Endothelial cell of umbilical vein (primary cell): ENCODE results near the gene AQP12B. TPM values are rescaled to one million over a fixed set of nuclear protein-coding genes. Genes with fewer than 3 reads are reported as not detected.

Source experiments
- BruUV-seq: library from RNA; stranded (reverse); fragments of 400-500 nt; replicated peaks from 2 replicates; lab custom pipeline; 2021; lab: Mats Ljungman, UMichigan
- CTCF ChIA-PET: fragments of 300-600, 350-600 bp; sonication (Branson Sonifier 250); formaldehyde crosslinking; loops from one replicate; lab custom pipeline; 2021; ENCODE audit warnings: antibody characterized with exemption, inconsistent platforms; lab: Charles Lee
- POLR2A ChIA-PET: fragments of 300-600, 350-600 bp; sonication (Branson Sonifier 250); formaldehyde crosslinking; loops from one replicate; lab custom pipeline; 2021; ENCODE audit warnings: antibody characterized with exemption, inconsistent platforms; lab: Charles Lee
- DNase-seq: peaks from one replicate; pipeline ENCODE4 v3.0.0-alpha.2; 2011; ENCODE audit warnings: low read depth, low spot score
- FAIRE-seq: peaks from 2 replicates; lab custom pipeline; 2011; peaks lifted over from hg19 to GRCh38; lab: Jason Lieb, UNC
- H2AFZ ChIP-seq: 2 replicates; pipeline ENCODE4 v1.6.0; 2012; ENCODE audit warnings: low read depth, low read length, control low read depth, inconsistent platforms
- H3K27ac ChIP-seq: 2 replicates; pipeline ENCODE4 v1.5.1; 2011; ENCODE audit warnings: low read depth, mild to moderate bottlenecking, control low read depth, low read length, moderate library complexity; ENCODE audit not compliant: insufficient read depth
- H3K27me3 ChIP-seq, 2 experiments: 2 replicates each; pipeline versions ENCODE4 v1.6.0 to v1.6.1; 2011; ENCODE audit warnings: low read length in 2 of 2, mixed read lengths in 1 of 2; ENCODE audit not compliant: control insufficient read depth in 2 of 2, insufficient read depth in 2 of 2
- H3K36me3 ChIP-seq, 2 experiments: 2 replicates in 1 of 2; 3 replicates in 1 of 2; pipeline ENCODE4 v1.5.1; 2011; ENCODE audit warnings: low read length in 2 of 2, mild to moderate bottlenecking in 1 of 2, moderate library complexity in 1 of 2; ENCODE audit not compliant: control insufficient read depth in 2 of 2, insufficient read depth in 2 of 2; ENCODE audit errors: extremely low read depth in 1 of 2
- H3K4me1 ChIP-seq: 3 replicates; pipeline ENCODE4 v1.5.1; 2011; ENCODE audit warnings: mild to moderate bottlenecking, low read length; ENCODE audit not compliant: control insufficient read depth, insufficient read depth; ENCODE audit errors: extremely low read depth
- H3K4me2 ChIP-seq: 2 replicates; pipeline ENCODE4 v1.6.1; 2011; ENCODE audit warnings: low read length, control low read depth, mixed read lengths; ENCODE audit not compliant: insufficient read depth
- H3K4me3 ChIP-seq, 3 experiments: fragments of 200-600 bp in 1 of 3; sonication (generic), shearing (Covaris generic) in 1 of 3; replicated peaks in 1 of 3; 2 replicates each; pipeline ENCODE4 v1.5.1; 2011 to 2016; ENCODE audit warnings: control low read depth in 3 of 3, low read length in 3 of 3, mild to moderate bottlenecking in 2 of 3, inconsistent platforms in 1 of 3, low read depth in 1 of 3, moderate library complexity in 1 of 3; ENCODE audit not compliant: insufficient read depth in 1 of 3
- H3K79me2 ChIP-seq: 2 replicates; pipeline ENCODE4 v1.6.0; 2012; ENCODE audit warnings: low read length, inconsistent platforms; ENCODE audit not compliant: control insufficient read depth, insufficient read depth
- H3K9ac ChIP-seq: replicated peaks from 2 replicates; pipeline ENCODE3; 2011; ENCODE audit warnings: low read length, control low read depth; ENCODE audit not compliant: insufficient read depth; ENCODE audit errors: extremely low read depth
- H3K9me1 ChIP-seq: replicated peaks from 3 replicates; pipeline ENCODE4 v1.6.0; 2011; ENCODE audit warnings: mild to moderate bottlenecking, low read length; ENCODE audit not compliant: control insufficient read depth, insufficient read depth; ENCODE audit errors: extremely low read depth
- H3K9me3 ChIP-seq: replicated peaks from 2 replicates; pipeline ENCODE4 v1.5.1; 2012; ENCODE audit warnings: low read length, inconsistent platforms; ENCODE audit not compliant: control insufficient read depth, insufficient read depth
- H4K20me1 ChIP-seq: replicated peaks from 2 replicates; pipeline ENCODE3; 2011; ENCODE audit warnings: mild to moderate bottlenecking, low read length; ENCODE audit not compliant: control insufficient read depth, insufficient read depth; ENCODE audit errors: extremely low read depth
- CTCF ChIP-seq, 2 donors: IDR thresholded peaks; 1 replicate in 1 of 2; 2 replicates in 1 of 2; pipeline ENCODE4 v1.5.1; 2011; ENCODE audit warnings: low read length in 2 of 2, mild to moderate bottlenecking in 2 of 2, moderate library complexity in 2 of 2, control low read depth in 1 of 2, inconsistent platforms in 1 of 2, low read depth in 1 of 2; ENCODE audit not compliant: insufficient read depth in 1 of 2; ENCODE audit errors: extremely low read depth in 1 of 2
- EZH2 ChIP-seq: IDR thresholded peaks from 2 replicates; pipeline ENCODE4 v1.6.1; 2012; ENCODE audit warnings: borderline replicate concordance, low read depth, mild to moderate bottlenecking, moderate library complexity, low read length, inconsistent platforms; ENCODE audit not compliant: severe bottlenecking
- GATA2 ChIP-seq: IDR thresholded peaks from 2 replicates; pipeline ENCODE4 v1.7.0; 2011; ENCODE audit warnings: low read depth, mild to moderate bottlenecking, moderate library complexity, mixed read lengths, low read length; ENCODE audit not compliant: insufficient read length, insufficient read depth
- JUN ChIP-seq: IDR thresholded peaks from 2 replicates; pipeline ENCODE4 v1.6.1; 2011; ENCODE audit warnings: borderline replicate concordance, low read depth; ENCODE audit not compliant: insufficient read length, insufficient read depth
- POLR2A ChIP-seq: IDR thresholded peaks from 2 replicates; pipeline ENCODE4 v1.6.1; 2012; ENCODE audit warnings: low read depth, mild to moderate bottlenecking, control low read depth, low read length
- POLR2AphosphoS5 ChIP-seq: IDR thresholded peaks from 2 replicates; pipeline ENCODE4 v1.6.1; 2012; ENCODE audit warnings: low read depth, mild to moderate bottlenecking, control low read depth, low read length, moderate library complexity; ENCODE audit not compliant: insufficient read depth
- dilution Hi-C: fragments of 300-500 bp; cut with MboI; formaldehyde crosslinking; loops from one replicate; pipeline ENCODE4 v1.15.0; 2019; ENCODE audit warnings: low sequenced_read_pairs; ENCODE audit not compliant: extremely low pct_ligation_motif_present
- intact Hi-C: fragments of 100-400 bp; cut with micrococcal nuclease; formaldehyde crosslinking; loops from one replicate; pipeline ENCODE4 v1.10.0; 2022
- polyA plus RNA-seq, 4 experiments: library from polyadenylated mRNA; depleted of rRNA in 3 of 4; stranded (reverse) in 3 of 4; unstranded in 1 of 4; fragments of >200 nt; gene quantifications; 2 replicates each; pipeline versions ENCODE4 v1.2.1 to v1.2.3, GENCODE V29; 2011 to 2012; ENCODE audit warnings: missing spikeins in 1 of 4
- total RNA-seq: library from RNA; stranded (reverse); gene quantifications from 2 replicates; pipeline ENCODE4 v1.2.3, GENCODE V29; 2021
- TF ChIP-seq, protein P1 (sequence below): IDR thresholded peaks from 2 replicates; pipeline ENCODE4 v1.6.1; 2011; ENCODE audit not compliant: insufficient read depth, insufficient read length

AQP12B gene
- total and polyA plus RNA-seq, 2 donors (not counting 3 experiments of a cell fraction or from before 2014, with no cell fraction given) = not detected

GRCh38 chr2:240648650-240649275 lies 33.9 kb downstream of the AQP12B start:
- no TSS peak for BruUV-seq
- TF ChIP-seq CTCF (IDR thresholded peaks at IDR 0.05; ENCODE audit: extremely low read depth in 1 of 2, insufficient read depth in 1 of 2, low read depth in 1 of 2, low read length in 2 of 2) (no peak), JUN (no peak), POLR2A (no peak), EZH2 (no peak), GATA2 (no peak), POLR2AphosphoS5 (no peak)
- TF ChIP-seq, protein P1, sequence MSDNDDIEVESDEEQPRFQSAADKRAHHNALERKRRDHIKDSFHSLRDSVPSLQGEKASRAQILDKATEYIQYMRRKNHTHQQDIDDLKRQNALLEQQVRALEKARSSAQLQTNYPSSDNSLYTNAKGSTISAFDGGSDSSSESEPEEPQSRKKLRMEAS = no peak
- H3K4me3 ChIP-seq = no peak overlapping the region
- H3K27ac ChIP-seq = no peak overlapping the region
- DNase-seq = no peak
- no peaks in the 10 kb centered on the region for H4K20me1 ChIP-seq
- no peaks in the 10 kb centered on the region for H3K9me3 ChIP-seq
- no peak overlapping the region for H2AFZ ChIP-seq
- ChIA-PET POLR2A (no interaction called here), CTCF (no interaction called here)
- no peak overlapping the region for H3K9ac ChIP-seq
- H3K27me3 ChIP-seq = peaks cover 0 to 2% of the 10 kb centered on the region in 2 experiments
- intact Hi-C loops (no loop called here), dilution Hi-C loops (no loop called here)
- H3K4me1 ChIP-seq = no peaks in the 10 kb centered on the region
- no peak overlapping the region for H3K4me2 ChIP-seq
- no peaks in the 10 kb centered on the region for H3K9me1 ChIP-seq
- no peaks in the 10 kb centered on the region for H3K79me2 ChIP-seq
- no peak for FAIRE-seq
- H3K36me3 ChIP-seq = no peaks in the 10 kb centered on the region
